GM12878 (cell line): ENCODE measurements around the gene ZNF513. TPM values are rescaled to one million over a fixed set of nuclear protein-coding genes. Genes with fewer than 3 reads are reported as not detected.

Experiments used
- BCL11A ChIP-seq: IDR thresholded peaks from 2 replicates; pipeline ENCODE4 v1.6.1; 2011; ENCODE audit warnings: low read depth, low read length
- BRCA1 ChIP-seq: IDR thresholded peaks from 2 replicates; pipeline ENCODE4 v1.6.1; 2011; ENCODE audit warnings: low read depth, low read length, improper control_type of control experiment
- CREM ChIP-seq: IDR thresholded peaks from 2 replicates; pipeline ENCODE4 v1.6.1; 2014; ENCODE audit warnings: antibody characterized with exemption, low read depth
- CUX1 ChIP-seq: IDR thresholded peaks from 2 replicates; pipeline ENCODE4 v1.6.1; 2012; ENCODE audit warnings: improper control_type of control experiment, low read depth, low read length; ENCODE audit not compliant: insufficient replicate concordance
- DPF2 ChIP-seq: fragments of 450-650 bp; IDR thresholded peaks from 2 replicates; pipeline ENCODE4 v1.6.1; 2017; ENCODE audit warnings: mild to moderate bottlenecking
- EGR1 ChIP-seq, 2 experiments: IDR thresholded peaks; 1 replicate in 1 of 2; 2 replicates in 1 of 2; pipeline ENCODE4 v1.6.1; 2011 to 2012; ENCODE audit warnings: low read depth in 2 of 2, low read length in 2 of 2, borderline replicate concordance in 1 of 2, mild to moderate bottlenecking in 1 of 2, moderate library complexity in 1 of 2
- MYC ChIP-seq: IDR thresholded peaks from 2 replicates; pipeline ENCODE4 v1.6.1; 2011; ENCODE audit warnings: mild to moderate bottlenecking, low read length, moderate library complexity, inconsistent platforms; ENCODE audit not compliant: insufficient read depth, insufficient replicate concordance, insufficient read length, severe bottlenecking
- NFYB ChIP-seq: IDR thresholded peaks from 2 replicates; pipeline ENCODE4 v1.6.1; 2011; ENCODE audit warnings: low read depth, mild to moderate bottlenecking, low read length, improper control_type of control experiment, moderate library complexity; ENCODE audit not compliant: insufficient read depth
- NR2C1 ChIP-seq: fragments of 450-650 bp; IDR thresholded peaks from 2 replicates; pipeline ENCODE4 v1.6.1; 2017; ENCODE audit warnings: antibody characterized with exemption, mild to moderate bottlenecking, moderate library complexity
- NR2F1 ChIP-seq: fragments of 450-650 bp; conservative IDR thresholded peaks from 2 replicates; pipeline ENCODE4 v1.6.1; 2017; ENCODE audit warnings: mild to moderate bottlenecking
- PML ChIP-seq: IDR thresholded peaks from 2 replicates; pipeline ENCODE4 v1.6.1; 2012; ENCODE audit warnings: low read length, inconsistent platforms
- POLR2AphosphoS2 ChIP-seq: IDR thresholded peaks from 2 replicates; pipeline ENCODE4 v1.6.1; 2011; ENCODE audit warnings: low read depth, mild to moderate bottlenecking, low read length, improper control_type of control experiment, moderate library complexity
- POU2F2 ChIP-seq: IDR thresholded peaks from 3 replicates; pipeline ENCODE4 v1.6.1; 2011; ENCODE audit warnings: low read depth, mild to moderate bottlenecking, low read length, borderline replicate concordance
- SIN3A ChIP-seq: IDR thresholded peaks from 2 replicates; pipeline ENCODE4 v1.6.1; 2012; ENCODE audit warnings: low read depth, low read length, improper control_type of control experiment
- SKIL ChIP-seq: fragments of 450-650 bp; IDR thresholded peaks from 2 replicates; pipeline ENCODE4 v1.6.1; 2017; ENCODE audit warnings: mild to moderate bottlenecking, low read depth, inconsistent platforms; ENCODE audit not compliant: poor library complexity, severe bottlenecking
- SP1 ChIP-seq: IDR thresholded peaks from one replicate; pipeline ENCODE4 v1.6.1; 2011; ENCODE audit warnings: low read depth, low read length
- STAT1 ChIP-seq: fragments of 450-650 bp; conservative IDR thresholded peaks from 2 replicates; pipeline ENCODE4 v1.6.1; 2014; ENCODE audit warnings: antibody characterized with exemption, mild to moderate bottlenecking
- TAF1 ChIP-seq: IDR thresholded peaks from 2 replicates; pipeline ENCODE4 v1.6.1; 2011; ENCODE audit warnings: mild to moderate bottlenecking, low read depth, low read length, borderline replicate concordance
- TCF12 ChIP-seq: IDR thresholded peaks from 2 replicates; pipeline ENCODE4 v1.6.1; 2011; ENCODE audit warnings: low read depth, mild to moderate bottlenecking, low read length
- USF2 ChIP-seq: IDR thresholded peaks from 2 replicates; pipeline ENCODE4 v1.6.1; 2011; ENCODE audit warnings: low read depth, low read length, improper control_type of control experiment, borderline replicate concordance
- polyA plus RNA-seq, 11 experiments: library from polyadenylated mRNA; depleted of rRNA in 4 of 11; unstranded in 6 of 11; stranded (reverse) in 5 of 11; fragments of >200 nt; fragmentation: Nextera tagmentation in 4 of 11; fragmentation: Illumina TruSeq in 1 of 11; extraction: Ambion mirVana in 4 of 11; extraction: Trizol in 1 of 11; gene quantifications; 1 replicate in 1 of 11; 2 replicates in 10 of 11; pipeline versions ENCODE4 v1.2.1 to v1.2.3, GENCODE V29; 2011 to 2016; ENCODE audit warnings: inconsistent platforms in 2 of 11, missing spikeins in 2 of 11, low read depth in 1 of 11
- total RNA-seq, 4 experiments: library from RNA; depleted of rRNA in 3 of 4; stranded (reverse); fragments of >200 nt in 3 of 4; fragmentation: Illumina TruSeq in 1 of 4; extraction: Trizol in 1 of 4; gene quantifications; 2 replicates each; pipeline versions ENCODE4 v1.2.1 to v1.2.3, GENCODE V29; 2013 to 2021

Gene ZNF513
- total and polyA plus RNA-seq, 10 of the 15 experiments (the other 5 are each of a cell fraction or from before 2014, with no cell fraction given): 0.06 to 16.4 (median 5.6) TPM

- TF ChIP-seq USF2 (peak; percentile 23; the same call in 1 of the 2 replicates), POU2F2 (0 out of 3 replicates have a peak, but pooled peaks have one; percentile 12), SIN3A (peak; percentile 94), NR2C1 (peak; percentile 89), TAF1 (peak; percentile 69; the same call in 1 of the 2 replicates), SKIL (peak; percentile 25), NR2F1 (peak; percentile 68), MYC (peak; percentile 59), TCF12 (0 out of 2 replicates have a peak, but pooled peaks have one; percentile 15), DPF2 (no peak), CUX1 (no peak), SP1 (peak; percentile 22), PML (peak; percentile 90), STAT1 (no peak; the same call in 1 of the 2 replicates), EGR1 (IDR thresholded peaks at IDR 0.05; ENCODE audit: borderline replicate concordance in 1 of 2, low read depth in 2 of 2, low read length in 2 of 2) (peak in 1 of 2 experiments; percentile 41; a peak in 1 of 3 replicates), CREM (peak; percentile 99), NFYB (0 out of 2 replicates have a peak, but pooled peaks have one; percentile 20), POLR2AphosphoS2 (peak; percentile 53; the same call in 1 of the 2 replicates), BRCA1 (no peak), BCL11A (no peak)
Measured at GRCh38 chr2:27356382-27357181, 24.0 kb downstream of the ZNF513 start, which contains the start of gene GTF3C2 (continued).
